Measurements from ENCODE around the gene DNAJC24.
"Not testable (repeated sequence)": the region's sequence is repeated elsewhere in the genome, so short reads cannot be mapped to it uniquely, and the experiment has no call there.

Gene DNAJC24

DNA sequence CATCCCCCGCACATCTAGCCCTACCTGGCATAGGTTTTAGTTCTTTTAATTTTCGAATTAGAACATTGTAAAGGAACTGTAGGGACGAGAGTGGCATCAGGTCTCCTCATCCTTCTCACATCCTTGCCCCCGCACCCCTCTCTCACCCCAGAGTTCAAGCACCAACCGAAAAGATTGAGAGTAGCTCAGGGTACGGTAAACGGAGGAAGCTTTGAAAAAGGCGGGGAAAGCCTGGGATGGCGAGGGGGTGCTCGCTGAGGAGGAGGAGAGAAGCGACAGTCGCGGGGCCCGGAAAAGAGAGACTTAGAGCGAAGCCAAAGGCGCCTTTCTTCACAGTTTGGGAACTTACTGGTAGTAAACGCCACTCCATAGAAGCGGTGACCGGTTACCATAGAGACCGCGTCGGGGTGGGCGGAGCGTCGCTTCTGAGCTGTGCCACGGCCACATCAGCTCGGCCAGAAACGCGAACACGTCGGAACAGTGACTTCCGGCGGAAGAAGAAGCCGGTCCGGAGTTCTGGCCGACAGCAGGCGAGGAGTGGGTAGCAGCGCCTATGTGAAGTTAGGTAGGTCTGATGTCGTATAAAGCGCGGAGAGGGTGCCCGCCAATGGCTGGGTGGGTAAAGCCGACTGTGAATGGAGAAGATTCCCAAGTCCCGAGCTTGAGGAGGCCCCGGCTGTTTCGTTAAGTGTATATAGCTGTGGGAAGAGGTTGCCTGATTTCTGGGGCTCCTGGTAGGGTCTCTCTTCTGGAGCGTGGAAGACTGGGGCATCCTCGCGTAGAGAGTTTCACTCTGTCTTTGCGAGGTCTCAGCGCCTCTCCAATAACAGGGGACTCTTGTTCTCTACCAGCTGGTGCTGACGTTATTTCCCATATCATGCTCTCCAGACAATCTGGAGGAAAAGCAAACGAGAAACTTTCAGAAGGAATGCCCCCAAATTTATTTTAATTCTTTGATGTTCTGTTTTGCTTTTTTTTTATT is at the start of gene DNAJC24, which contains the start of gene DCDC1:
Gene DNAJC24 (plus strand): TSS at position 513 of the 982 bp plus-strand sequence. CDS start 889 bp downstream, outside the sequence.
Gene DCDC1 (minus strand): TSS at position 392 of the 982 bp plus-strand sequence. CDS start 41,459 bp downstream, outside the sequence.
- DNase-seq: peak; percentile 47

- DNase-seq: not testable (repeated sequence)
These were observed 48.2 kb upstream of the DNAJC24 start for GRCh38 chr11:31321494-31321893.

GRCh38 chr11:31323145-31323544 is 46.5 kb upstream of the DNAJC24 start:
- DNase-seq: no peak

GRCh38 chr11:31325160-31325559 is 44.5 kb upstream of the DNAJC24 start:
- DNase-seq: no peak

- DNase-seq: no peak
These were observed 43.1 kb upstream of the DNAJC24 start for GRCh38 chr11:31326470-31327148.

DNA sequence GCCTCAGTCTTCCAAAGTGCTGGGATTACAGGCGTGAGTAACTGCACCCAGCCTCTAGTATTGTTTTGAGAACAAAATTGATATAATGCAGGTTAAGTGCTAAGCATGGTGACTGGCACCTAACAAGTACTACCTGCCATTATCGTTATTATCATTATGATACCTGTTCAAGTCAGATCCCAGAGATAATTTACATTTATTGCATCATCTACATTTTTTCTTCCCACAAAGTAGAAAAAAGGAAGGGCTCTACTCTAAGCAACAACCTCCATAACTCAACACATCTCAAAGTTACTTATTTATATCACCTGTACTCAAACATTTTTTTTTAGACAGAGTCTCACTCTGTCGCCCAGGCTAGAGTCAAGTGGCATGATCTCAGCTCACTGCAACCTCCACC is 42.2 kb upstream of the DNAJC24 start:
- DNase-seq: no peak

DNA sequence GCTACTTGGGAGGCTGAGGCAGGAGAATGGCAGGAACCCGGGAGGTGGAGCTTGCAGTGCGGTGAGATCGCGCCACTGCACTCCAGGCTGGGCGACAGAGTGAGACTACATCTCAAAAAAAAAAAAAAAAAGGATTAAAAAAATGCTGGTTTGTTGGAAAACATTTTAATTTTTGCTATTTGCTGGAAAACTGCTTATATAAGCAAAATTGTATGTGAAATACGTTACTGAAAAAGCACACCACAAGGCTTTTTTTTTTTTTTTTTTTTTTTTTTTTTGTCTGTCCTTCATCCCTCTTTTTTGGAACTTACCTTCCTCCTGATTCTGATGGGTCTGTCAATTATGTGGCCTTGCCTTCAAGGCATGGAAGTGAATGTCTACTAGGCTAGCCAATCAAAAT is 41.0 kb upstream of the DNAJC24 start:
- DNase-seq: no peak

- no peak for DNase-seq
These were observed 31.9 kb upstream of the DNAJC24 start for GRCh38 chr11:31337806-31338205.

GRCh38 chr11:31340903-31341572 is 28.6 kb upstream of the DNAJC24 start:
- DNase-seq: no peak

DNA sequence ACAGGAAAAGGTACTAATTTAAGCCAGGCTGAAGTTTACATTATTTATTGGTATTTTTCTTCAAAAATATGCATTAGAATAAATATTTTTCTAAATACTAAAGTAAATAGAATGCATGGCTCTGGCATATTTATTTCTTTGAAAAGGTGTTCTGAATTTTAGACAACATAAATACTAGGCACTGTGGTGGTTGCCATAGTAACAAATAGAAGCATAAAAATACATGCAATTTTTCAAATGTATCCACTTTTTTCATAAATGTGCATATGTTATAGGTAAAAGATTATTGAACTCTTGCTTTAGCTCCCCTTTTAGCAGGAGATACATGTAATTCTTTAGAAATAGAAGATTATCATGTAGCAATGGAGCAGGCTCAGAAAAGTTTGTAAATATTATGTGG is 18.5 kb upstream of the DNAJC24 start:
- no peak for DNase-seq

- DNase-seq: no peak
These were observed 14.5 kb upstream of the DNAJC24 start for GRCh38 chr11:31355131-31355530.

DNA sequence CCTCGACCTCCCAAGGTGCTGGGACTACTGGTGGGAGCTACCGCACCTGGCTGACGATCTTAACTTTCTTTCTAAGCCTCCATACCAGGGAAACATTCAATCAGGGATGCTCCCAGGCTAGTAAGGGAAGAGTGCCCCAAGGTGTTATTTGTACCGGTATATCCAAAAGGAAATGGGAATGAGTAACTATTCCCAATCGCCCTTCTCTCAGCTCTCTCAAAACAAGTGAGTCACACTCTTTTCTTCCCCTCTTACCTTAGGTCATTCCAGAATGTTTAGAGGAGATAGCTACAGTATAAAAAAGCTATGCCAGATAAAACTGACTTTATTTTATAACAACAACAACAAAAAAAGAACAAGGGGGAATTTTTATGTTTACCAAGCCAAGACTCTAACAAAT is 13.8 kb upstream of the DNAJC24 start:
- DNase-seq: no peak

GRCh38 chr11:31361743-31362142 is 7.9 kb upstream of the DNAJC24 start:
- DNase-seq: no peak

- DNase-seq: no peak
These were observed 2.9 kb upstream of the DNAJC24 start for GRCh38 chr11:31366795-31367194.

DNA sequence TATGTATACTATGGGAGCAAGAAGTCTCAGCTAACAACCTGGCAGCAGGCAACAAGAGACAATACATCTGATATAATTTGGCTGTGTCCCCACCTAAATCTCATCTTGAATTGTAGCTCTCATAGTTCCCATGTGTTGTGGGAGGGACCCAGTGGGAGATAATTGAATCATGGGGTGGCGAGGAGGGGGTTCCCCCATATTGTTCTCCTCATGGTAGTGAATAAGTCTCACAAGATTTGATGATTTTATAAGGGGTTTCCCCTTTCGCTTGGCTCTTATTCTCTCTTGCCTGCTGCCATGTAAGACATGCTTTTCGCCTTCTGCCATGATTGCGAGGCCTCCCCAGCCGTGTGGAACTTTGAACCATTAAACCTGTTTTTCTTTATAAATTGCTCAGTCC is 6.2 kb downstream of the DNAJC24 start:
- DNase-seq: no peak

- DNase-seq: no peak
These were observed 13.5 kb downstream of the DNAJC24 start for GRCh38 chr11:31383116-31383515.

DNA sequence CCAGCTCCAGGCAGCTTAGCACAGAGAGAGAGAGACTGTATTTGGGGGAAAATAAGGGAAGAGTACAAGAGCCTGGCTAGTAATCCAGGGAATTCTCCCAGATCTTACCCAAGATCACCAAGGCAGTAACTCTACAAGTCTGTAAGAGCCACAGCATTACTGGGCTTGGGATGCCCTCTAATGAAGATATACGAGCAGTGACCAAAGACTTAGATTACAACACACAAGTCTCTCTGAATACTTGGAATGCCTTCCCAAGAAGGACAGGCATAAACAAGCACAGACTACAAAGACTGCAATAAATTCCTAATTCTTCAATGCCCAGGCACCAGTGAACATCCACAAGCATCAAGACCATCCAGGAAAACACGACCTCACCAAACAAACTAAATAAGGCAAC is 17.7 kb downstream of the DNAJC24 start:
- DNase-seq: no peak

DNA sequence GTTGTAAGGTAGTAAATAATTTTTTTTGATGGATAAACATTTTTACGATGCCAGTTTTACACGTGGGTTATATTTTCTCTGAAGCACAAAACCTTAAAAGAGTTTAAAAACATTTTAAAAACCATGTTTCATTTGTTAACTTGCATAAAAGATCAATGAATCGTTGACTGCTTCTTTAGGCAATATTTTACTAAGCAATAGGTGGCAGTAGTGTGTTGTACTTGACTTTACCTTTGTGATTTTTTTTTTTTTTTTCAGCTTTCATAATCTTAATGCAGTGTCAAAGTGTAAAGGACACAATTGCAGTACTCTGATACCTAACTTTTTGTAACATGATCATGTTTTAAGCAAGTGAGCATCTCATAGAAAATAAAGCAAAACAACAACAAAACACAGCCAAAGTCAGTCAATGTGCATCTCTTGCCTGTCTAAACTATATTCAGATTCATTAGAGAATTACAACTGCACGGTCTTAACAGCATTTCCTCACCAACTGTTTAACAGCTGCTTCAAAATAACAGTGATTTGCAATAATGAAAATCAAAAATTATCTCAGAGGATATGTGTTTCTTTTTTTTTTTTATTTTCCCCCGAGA is 27.7 kb downstream of the DNAJC24 start:
- DNase-seq: no peak

GRCh38 chr11:31404614-31405013 is 35.0 kb downstream of the DNAJC24 start:
- no peak for DNase-seq

- DNase-seq: no peak
These were observed 38.5 kb downstream of the DNAJC24 start for GRCh38 chr11:31408201-31408600.

DNA sequence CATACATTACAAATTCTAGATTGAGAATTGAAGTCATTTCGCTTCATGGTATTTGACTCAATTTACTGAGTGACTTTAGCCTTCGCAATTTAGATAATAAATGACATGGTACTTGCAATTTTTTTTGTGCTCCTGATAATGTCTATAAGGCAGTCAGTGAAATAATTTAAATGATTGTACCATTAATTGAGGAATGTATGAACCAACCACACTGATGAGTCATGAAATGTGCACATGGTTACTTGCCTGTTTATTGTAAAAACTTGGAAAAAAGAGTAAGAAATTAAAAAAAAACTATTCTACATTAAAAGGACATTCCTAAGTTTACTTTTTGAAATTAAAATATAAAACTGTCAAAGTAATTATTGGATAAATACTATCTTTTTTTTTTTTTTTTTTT is 43.3 kb downstream of the DNAJC24 start:
- no peak for DNase-seq

- DNase-seq: no peak
These were observed 44.7 kb downstream of the DNAJC24 start for GRCh38 chr11:31414338-31414737.

GRCh38 chr11:31415435-31415834 is 45.8 kb downstream of the DNAJC24 start:
- no peak for DNase-seq
